Measurements from ENCODE around the gene NCAPD2.

Gene NCAPD2

DNA sequence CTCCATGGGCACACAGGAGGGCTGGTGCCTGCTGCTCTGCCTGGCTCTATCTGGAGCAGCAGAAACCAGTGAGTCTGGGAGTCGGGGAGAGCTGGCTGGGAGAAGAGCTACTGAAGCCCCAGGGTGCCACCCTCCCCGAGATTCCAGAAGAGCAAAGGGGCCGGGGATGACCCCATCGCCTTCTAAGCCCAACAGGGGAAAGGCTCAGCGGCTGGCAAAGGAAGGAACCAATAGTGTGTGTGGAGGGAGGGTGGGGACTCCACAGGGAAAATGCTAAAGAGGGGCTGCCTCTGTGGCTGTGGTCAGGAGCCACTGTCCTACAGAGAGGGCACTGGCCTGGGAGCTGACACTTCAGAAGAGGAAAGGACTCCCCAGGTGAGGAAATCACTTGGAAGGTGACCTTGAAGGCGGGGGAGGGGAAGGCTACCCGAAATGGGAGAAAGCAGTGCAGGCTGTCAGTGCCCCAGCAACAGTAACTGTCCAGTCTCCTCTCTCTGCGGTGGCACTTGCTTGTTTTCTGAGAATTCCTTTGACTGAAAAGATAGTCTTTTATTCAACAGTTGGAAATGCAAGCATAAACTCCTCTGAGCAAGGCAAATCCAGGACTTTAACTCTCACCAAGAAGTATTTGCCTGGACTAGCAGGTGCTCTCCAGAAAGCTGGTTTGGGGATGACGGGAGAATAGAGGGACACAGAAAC is 41.5 kb upstream of the NCAPD2 start:
- H3K4me3 ChIP-seq (ENCODE audit: control insufficient read depth, low read depth, low read length): peak overlapping the region; percentile 85
- DNase-seq (ENCODE audit: low read depth): no peak
- TF ChIP-seq, protein P1, sequence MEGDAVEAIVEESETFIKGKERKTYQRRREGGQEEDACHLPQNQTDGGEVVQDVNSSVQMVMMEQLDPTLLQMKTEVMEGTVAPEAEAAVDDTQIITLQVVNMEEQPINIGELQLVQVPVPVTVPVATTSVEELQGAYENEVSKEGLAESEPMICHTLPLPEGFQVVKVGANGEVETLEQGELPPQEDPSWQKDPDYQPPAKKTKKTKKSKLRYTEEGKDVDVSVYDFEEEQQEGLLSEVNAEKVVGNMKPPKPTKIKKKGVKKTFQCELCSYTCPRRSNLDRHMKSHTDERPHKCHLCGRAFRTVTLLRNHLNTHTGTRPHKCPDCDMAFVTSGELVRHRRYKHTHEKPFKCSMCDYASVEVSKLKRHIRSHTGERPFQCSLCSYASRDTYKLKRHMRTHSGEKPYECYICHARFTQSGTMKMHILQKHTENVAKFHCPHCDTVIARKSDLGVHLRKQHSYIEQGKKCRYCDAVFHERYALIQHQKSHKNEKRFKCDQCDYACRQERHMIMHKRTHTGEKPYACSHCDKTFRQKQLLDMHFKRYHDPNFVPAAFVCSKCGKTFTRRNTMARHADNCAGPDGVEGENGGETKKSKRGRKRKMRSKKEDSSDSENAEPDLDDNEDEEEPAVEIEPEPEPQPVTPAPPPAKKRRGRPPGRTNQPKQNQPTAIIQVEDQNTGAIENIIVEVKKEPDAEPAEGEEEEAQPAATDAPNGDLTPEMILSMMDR (IDR thresholded peaks at IDR 0.05; ENCODE audit: control insufficient read depth, insufficient read depth, low read depth, low read length, missing control alignments): no peak

DNA sequence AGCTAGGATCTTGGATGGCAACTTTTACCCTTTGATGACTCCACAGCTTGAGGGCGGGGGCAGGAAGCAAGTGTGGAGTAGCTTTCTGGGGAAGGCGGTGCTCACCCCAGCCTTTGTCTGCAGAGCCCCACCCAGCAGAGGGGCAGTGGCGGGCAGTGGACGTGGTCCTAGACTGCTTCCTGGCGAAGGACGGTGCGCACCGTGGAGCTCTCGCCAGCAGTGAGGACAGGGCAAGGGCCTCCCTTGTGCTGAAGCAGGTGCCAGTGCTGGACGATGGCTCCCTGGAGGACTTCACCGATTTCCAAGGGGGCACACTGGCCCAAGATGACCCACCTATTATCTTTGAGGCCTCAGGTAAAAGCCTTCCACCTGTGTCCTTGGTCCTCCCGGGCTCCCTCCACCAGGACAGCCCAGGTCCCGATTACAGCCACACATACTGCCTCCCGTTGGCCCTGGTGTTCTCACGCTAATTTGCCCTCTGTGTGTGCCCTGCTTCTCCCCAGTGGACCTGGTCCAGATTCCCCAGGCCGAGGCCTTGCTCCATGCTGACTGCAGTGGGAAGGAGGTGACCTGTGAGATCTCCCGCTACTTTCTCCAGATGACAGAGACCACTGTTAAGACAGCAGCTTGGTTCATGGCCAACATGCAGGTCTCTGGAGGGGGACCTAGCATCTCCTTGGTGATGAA is 40.8 kb upstream of the NCAPD2 start:
- peak overlapping the region; percentile 85 for H3K4me3 ChIP-seq (ENCODE audit: control insufficient read depth, low read depth, low read length)
- no peak for DNase-seq (ENCODE audit: low read depth)
- TF ChIP-seq, protein P1 (IDR thresholded peaks at IDR 0.05; ENCODE audit: control insufficient read depth, insufficient read depth, low read depth, low read length, missing control alignments): no peak

DNA sequence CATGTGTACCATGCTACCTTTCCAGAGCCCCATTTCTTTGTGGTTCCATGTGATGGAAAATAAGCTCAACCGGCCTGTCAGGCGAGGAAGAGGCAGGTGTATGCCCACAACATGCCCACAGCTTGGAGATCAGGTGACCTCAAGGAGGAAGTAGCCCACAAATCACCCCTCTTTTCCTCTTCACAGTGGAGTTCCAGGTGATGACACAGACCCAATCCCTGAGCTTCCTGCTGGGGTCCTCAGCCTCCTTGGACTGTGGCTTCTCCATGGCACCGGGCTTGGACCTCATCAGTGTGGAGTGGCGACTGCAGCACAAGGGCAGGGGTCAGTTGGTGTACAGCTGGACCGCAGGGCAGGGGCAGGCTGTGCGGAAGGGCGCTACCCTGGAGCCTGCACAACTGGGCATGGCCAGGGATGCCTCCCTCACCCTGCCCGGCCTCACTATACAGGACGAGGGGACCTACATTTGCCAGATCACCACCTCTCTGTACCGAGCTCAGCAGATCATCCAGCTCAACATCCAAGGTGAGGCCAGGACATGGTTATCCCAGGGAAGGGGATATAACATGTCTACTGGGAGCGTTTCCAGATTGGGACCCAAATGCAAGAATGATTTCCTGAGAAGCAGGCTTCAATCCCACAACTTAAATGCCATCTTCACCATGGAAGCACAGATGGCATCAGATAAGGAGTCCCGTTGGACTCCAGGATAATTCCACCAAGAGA is 36.5 kb upstream of the NCAPD2 start:
- TF ChIP-seq, protein P1 (IDR thresholded peaks at IDR 0.05; ENCODE audit: control insufficient read depth, insufficient read depth, low read depth, low read length, missing control alignments): no peak

DNA sequence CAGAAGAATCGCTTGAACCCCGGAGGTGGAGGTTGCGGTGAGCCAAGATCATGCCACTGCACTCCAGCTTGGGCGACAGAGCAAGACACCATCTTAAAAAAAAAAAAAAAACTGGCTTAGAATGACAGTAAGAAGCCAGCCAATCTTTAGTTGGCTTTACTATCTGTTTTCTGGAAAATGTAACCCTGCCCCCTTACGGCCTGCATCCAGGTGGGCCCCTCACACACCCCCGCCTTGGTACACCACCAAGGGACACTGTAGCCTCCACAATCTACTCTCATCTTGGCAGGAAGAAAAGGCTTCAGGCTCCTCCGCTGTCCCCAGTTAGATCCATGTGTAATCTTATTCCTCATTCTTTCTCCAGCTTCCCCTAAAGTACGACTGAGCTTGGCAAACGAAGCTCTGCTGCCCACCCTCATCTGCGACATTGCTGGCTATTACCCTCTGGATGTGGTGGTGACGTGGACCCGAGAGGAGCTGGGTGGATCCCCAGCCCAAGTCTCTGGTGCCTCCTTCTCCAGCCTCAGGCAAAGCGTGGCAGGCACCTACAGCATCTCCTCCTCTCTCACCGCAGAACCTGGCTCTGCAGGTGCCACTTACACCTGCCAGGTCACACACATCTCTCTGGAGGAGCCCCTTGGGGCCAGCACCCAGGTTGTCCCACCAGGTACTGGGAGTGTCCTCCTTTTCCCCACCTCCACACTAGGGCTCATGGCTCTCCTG is 35.5 kb upstream of the NCAPD2 start:
- DNase-seq (ENCODE audit: low read depth): no peak
- H3K4me3 ChIP-seq (ENCODE audit: control insufficient read depth, low read depth, low read length): no peak overlapping the region
- TF ChIP-seq, protein P1 (IDR thresholded peaks at IDR 0.05; ENCODE audit: control insufficient read depth, insufficient read depth, low read depth, low read length, missing control alignments): no peak

More for the DNA sequence above, 36.5 kb upstream of the NCAPD2 start:
- DNase-seq (ENCODE audit: low read depth): no peak
- no peak overlapping the region for H3K4me3 ChIP-seq (ENCODE audit: control insufficient read depth, low read depth, low read length)

GRCh38 chr12:6459004-6459337 is 34.9 kb upstream of the NCAPD2 start:
- no peak for DNase-seq (ENCODE audit: low read depth)
- TF ChIP-seq, protein P1 (IDR thresholded peaks at IDR 0.05; ENCODE audit: control insufficient read depth, insufficient read depth, low read depth, low read length, missing control alignments): no peak
- no peak overlapping the region for H3K4me3 ChIP-seq (ENCODE audit: control insufficient read depth, low read depth, low read length)

- no peak for DNase-seq (ENCODE audit: low read depth)
- no peak overlapping the region for H3K4me3 ChIP-seq (ENCODE audit: control insufficient read depth, low read depth, low read length)
- TF ChIP-seq, protein P1 (IDR thresholded peaks at IDR 0.05; ENCODE audit: control insufficient read depth, insufficient read depth, low read depth, low read length, missing control alignments): no peak
Observed at GRCh38 chr12:6460751-6461371, 33.0 kb upstream of the NCAPD2 start.
